Stimulated activated CD8-positive, alpha-beta memory T cell treated with anti-CD3 and anti-CD28 coated beads, Interleukin-15, amount 100 ng/mL, for 1 hour (primary cell): Measurements from ENCODE around the gene CYB5R3.
"Not testable (repeated sequence)": the region's sequence is repeated elsewhere in the genome, so short reads cannot be mapped to it uniquely, and the experiment has no call there.

Source experiments
- DNase-seq: peaks from one replicate; pipeline ENCODE4 v3.0.0-alpha.2; 2020; ENCODE audit warnings: low read depth

Gene CYB5R3

DNA sequence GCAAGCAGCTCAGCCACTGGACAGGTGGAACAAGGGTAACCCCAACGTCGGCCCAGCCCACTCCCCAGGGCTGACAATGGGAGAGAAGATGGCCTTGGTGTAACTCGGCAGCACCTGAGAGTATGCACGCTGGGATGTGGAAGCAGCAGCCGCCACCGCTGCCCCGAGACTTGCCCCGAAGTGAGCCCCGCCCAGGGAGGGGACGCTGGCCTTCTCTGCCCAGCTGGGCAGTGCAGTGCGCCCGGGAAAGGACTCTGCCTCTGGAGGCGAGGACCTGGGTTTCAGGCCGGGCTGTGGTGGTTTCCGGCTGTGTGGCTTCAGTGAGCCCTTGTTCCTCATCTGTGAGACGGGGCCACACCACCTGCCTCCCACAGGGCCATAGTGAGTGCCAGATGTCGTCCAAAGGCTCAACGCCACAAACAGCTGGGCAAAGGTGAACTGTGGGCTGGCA, 25.9 kb downstream of the CYB5R3 start:
- no peak for DNase-seq

DNA sequence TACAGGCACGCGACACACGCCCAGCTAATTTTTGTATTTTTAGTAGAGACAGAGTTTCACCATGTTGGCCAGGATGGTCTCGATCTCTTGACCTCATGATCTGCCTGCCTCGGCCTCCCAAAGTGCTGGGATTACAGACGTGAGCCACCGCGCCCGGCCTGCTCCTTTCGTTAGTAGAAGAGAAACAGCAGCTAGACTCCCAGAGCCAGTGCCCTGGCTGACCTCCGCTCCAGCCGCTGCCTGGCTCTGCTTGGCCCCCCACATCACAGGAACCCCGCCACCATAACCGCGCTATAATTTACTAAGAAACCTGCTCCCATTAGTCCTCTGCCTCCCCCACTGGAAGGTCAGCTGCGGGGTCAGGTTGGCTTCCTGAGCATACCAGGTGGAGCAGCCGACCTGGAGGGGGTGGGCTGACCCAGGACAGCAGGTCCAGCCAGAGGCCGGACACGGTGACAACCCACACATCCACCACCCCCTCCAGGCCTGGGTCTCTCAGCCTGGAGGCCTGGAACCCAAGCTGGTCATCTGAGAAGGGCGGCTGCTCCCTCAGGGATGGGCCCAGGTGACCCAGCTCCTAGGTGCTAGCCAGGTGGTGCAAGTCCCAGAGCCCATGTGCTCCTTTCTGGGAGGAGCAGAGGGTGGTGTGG, 27.0 kb downstream of the CYB5R3 start:
- no peak for DNase-seq

DNA sequence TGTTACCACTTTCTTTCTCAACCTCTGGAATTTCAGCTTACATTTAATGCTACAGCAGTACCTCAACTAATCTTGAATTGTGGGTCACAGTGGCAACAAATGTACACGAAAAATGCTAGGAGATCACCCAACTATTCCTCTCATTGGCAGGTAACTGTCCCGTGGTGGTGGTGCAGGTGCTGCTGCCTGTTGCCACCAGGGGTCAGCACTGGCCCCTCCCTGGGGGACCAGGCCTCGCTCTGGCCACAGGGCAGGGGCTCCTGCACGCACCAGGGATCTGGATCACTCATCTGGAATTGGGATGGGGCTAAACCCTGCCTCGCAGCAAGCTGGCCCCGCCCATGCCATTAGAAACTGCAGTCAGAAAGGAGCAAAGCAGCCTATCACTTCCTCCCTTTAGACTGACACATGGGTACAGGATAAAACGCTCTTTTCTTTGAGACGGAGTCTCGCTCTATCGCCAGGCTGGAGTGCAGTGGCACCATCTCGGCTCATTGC, 27.6 kb downstream of the CYB5R3 start:
- peak; percentile 20 for DNase-seq

DNA sequence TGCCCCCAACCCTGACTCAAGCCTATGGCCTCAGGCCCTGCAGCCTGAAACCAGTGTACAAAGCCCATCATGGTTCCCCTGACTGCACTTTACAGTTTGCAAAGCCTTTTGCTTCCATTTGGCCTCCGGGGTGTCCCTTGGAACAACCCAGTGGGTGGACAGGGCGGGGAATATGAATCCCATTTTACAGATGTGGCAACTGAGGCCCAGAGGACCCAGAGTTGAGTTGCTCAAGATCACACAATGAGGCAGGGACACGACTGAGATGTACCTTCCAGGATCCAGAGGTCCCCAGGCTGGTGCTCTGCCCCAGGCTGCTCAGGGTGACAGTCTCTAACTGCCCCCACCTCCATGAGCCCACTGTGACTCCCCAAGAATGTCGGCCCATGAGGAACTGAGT, 29.1 kb downstream of the CYB5R3 start:
- no peak for DNase-seq

DNA sequence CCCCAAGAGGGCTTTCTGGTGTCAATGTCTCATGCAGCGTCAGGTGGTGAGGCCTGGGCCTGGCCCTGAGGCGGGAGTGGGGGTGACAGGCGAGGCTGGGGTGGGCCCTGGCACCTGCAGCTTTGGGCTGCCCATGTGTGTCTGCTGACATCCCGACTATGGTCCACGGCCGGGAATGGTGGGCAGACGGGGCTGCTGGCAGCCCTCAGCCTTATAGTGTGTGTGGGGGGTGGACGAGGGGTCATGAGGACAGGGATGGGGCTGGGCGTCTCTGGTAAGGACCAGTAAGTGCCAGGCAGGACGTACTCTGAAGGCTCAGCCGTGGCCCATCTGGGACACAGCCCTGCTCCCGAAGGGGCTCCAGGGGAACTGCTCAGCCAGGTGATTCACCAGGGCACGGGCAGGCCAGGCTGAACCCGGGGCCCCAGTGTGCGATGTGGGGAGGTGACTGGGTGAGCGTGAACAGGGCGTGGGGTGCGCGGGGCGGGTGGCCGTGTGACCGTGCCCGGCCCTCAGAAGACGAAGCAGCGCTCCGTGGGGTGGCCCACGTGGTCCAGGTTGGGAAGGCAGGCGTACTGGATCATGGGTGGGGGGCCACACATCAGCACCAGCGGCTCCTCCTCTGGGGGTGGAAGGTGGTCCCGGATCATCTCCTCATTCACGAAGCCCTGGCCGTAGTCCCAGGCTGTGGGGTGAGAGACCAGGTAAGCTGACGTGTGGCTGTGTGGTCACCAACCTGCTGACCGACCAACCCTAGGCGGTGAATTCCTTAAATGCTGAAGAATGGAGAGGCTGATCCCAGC, 29.7 kb downstream of the CYB5R3 start:
- DNase-seq, result no peak

DNA sequence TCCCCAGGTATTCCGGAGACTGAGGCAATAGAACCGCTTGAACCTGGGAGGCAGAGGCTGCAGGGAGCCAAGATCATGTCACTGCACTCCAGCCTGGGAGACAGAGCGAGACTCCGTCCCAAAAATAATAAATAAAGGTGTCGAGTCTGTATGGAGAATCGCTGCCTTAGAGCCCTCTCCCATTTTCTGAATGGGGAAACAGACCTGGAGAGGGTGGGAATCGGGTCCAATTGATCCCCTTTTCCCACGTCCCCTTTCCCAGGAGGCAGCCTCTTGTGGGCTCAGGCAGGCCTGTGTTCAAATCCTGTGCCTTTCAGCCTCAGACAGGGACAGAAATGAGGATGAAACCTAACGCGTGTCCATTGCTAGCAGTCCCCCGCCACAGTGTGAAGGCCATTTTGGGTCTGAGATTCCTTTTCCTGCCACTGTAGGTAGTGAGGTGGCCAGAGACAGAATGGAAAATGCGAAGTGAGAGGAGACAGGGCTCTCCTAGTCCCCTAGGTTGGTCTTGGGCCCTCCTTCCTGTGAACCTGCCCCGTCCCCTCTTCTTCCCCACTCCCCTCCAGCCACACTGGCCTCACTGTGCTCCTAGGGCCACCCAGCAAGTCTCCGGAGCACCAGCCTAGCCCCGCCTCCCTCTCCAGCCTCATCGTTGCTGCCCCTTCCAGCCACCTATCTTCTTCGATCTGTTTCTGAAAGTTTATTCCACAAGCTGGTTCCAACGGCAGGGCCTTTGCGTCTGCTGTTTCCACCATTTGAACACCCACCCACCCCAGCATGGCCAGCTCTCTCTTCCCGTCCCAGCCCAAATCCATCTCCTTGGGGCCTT, 31.8 kb downstream of the CYB5R3 start:
- DNase-seq, result no peak

DNA sequence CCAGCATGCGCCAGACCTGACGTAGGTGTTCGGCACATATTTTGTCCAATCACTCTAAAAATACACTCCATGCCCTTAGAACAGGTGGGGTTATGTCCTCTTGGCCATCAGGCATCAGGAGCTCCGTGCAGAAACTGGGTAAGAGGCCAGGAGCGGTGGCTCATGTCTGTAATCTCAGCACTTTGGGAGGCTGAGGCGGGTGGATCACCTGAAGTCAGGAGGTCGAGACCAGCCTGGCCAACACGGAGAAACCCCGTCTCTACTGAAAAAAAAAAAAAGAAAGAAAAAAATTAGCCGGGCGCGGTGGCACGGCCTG, 33.4 kb downstream of the CYB5R3 start:
- not testable (repeated sequence) for DNase-seq

DNA sequence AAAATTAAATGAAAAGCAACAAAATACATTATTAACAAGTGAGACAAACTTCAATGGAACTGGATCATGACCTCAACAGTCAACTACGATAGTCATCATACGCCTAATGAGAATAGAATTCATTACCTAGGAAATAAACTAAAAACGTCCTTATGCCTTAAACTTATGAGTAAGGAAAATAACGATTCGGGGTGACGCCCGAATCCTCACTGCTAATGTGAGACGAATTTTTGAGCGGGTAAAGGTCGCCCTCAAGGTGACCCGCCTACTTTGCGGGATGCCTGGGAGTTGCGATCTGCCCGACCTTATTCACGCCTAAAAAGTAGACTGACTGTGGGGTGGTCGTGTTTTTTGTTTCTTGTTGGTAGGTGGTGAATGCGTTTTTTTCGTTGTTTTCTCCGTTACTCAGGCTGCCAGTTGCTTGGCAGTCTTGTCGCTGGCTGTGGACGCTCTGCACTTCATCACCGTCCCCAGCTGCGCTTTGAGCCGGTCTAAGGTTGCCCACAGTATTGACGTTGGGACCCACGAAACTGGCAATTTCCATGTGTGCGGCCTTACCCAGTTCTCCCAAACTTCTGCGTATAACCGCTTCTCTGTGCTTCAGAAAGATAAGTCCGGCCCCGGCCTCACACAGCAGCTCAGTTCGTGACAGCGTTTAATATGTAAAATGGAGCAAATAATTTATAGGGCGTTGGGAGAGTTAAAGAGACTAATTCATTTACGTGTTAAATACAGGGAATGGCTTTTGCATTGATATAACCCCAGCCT, 33.9 kb downstream of the CYB5R3 start:
- DNase-seq, result peak; percentile 69

DNA sequence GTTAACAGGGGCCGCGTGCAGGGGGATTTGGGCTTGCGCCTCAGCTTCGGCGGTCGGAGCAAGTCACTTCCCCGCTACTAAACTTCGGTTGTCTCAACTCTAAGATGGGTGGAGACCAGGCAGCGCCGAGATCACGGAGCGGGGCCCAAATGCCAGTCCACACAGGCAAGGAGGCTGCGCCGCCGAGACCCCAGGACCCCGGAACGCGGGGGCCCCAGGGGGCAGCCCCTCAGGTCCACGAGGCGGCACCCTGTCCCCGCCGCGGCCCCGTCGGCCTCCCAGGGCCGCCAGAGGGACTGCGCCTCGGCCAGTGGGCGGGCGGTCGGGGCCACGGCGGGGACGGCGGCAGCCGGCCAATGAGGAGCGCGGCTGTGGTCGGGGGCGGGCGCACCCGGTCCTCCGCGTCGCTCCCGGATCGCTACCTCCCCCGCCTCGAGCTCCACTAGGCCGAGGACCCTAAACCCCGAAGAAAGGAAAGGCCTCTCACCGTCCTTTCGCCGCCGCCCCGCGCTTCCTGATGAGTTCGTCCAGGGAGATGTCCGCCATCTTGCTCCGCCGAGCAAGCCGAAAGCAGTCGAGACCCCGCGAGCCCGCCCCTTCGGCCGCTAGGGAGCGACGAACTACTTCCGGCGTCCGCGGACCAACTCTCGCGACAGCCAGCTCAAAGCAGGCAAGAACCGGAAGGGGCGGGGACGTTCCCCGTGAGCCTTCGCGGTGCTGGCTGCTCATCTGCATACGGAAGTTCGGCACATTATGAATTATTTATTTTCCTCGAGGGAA, 34.7 kb downstream of the CYB5R3 start, which contains the start of gene POLDIP3:
Gene POLDIP3 (minus strand): TSS at position 572 of the 780 bp plus-strand sequence. CDS start 26 bp downstream, at position 546.
- DNase-seq, result peak; percentile 98

DNA sequence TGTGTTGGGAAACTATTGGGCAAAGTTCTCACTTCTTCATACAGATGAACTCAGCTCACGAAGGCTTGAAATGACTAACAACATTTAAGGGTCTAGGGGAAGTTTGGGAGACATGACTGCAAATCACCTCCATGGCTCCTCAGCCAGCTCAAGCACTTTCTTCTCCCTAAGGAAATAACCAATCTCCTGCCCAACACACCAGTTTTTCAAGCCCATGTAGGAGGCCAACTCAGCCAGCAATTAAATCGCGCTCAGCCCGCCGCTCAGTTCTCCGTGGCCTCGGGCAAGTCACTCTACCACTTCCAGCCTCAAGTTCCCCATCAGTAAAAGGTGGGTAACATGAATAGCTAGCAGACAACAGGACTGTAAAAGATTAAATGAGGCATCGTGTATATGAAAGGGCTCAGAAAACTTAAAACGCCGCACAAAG, 35.3 kb downstream of the CYB5R3 start:
- no peak for DNase-seq

DNA sequence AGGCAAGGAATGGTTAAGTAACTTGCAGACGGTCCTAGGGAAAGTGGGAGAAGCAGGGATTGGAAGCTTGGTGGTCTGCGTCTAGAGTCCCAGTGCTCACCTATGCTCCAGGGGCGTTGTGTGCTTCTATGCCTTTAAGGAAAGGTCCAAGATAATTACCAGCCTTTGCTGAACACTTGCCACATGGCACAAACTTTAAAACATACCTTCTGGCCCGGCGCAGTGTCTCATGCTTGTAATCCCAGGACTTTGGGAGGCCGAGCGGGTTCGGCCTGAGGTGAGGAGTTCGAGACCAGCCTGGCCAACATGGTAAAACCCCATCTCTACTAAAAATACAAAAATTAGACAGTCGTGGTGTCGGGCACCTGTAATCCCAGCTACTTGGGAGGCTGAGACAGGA, 36.9 kb downstream of the CYB5R3 start:
- DNase-seq, result no peak

DNA sequence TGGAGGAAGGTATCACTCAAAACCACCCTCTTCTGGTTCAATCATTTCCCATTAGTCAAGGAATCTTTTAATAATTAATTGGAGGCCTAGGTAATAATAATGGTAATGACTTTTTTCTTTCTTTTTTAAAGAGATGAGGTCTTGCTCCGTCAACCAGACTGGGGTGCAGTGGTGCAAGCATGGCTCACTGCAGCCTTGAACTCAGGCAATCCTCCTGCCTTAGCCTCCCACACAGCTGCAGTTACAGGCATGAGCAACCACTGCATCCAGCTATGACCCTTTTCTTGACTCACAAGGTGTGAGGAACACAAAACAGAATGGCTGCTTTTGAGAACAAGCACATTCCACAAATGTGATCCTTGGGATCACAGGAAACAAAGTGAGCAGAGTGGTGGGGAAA, 38.1 kb downstream of the CYB5R3 start:
- DNase-seq, result no peak

DNA sequence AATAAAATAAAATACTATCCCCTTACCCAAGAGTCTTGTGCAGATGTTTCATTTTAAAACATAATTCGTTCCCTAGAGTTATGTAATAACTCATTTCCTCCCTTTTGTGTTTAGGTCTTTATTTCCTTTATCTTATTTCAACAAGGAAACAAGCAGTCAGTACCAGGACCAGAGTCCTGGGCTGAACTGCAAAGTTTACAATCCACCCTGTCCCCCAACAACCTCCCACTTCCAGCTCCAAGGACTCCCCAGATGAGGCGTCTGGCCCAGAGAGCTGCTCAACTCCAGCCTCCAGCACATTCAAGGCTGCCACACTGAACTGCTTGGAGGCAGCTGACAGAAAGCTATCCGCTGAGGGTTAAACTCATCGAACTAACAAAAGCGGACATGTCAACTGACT, 39.0 kb downstream of the CYB5R3 start:
- no peak for DNase-seq

DNA sequence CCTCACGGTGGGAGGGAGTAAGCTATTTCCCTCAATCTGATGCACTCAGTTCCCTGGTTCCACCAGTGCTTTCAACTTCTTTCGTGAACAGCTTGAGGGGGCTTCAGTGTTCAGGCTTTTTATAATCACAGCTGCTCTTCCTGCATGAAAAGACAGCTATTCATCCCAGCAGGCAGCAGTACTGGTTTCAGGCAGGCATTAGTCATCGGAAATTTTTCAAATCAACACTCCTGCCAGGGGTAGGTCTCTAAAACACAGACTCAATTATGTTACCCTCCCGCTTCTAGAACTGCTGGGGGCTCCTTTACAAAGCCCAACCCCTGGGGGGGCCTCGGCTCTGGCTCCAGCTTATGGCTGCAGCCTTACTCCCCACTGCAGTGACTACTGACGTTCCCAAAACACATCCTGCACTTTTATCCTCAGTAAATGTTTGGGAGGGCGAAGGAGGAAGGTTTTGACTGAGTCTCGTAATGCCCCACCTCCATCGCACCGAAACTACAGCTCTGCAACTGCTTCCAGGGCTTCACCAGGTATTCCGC, 40.3 kb downstream of the CYB5R3 start:
- no peak for DNase-seq

DNA sequence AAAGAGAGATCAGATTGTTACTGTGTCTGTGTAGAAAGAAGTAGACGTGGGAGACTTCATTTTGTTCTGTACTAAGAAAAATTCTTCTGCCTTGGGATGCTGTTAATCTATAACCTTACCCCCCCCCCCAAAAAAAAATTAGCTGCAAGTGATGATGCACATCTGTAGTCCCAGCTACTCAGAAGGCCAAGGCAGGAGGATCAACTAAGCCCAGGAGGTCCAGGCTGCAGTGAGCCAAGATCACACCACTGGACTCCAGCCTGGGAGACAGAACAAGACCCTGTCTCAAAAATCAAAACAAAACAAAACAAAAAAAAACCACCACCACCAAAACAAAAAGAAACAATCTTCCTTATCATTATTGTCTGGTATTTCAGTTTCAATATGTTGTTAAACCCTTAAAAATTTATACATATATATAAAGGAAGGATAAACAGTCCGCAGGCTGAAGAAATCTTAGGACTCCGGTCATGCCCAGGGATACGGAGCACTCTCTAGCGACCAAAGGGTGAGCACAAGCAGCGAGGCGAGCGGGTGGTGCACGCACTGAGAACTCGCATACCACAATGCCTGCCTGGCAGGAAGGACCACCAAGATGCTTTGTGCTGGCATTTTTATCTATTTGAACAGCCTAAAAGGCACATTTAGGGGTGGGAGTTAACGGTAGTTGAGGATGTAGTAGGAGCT, 40.9 kb downstream of the CYB5R3 start:
- no peak for DNase-seq

DNA sequence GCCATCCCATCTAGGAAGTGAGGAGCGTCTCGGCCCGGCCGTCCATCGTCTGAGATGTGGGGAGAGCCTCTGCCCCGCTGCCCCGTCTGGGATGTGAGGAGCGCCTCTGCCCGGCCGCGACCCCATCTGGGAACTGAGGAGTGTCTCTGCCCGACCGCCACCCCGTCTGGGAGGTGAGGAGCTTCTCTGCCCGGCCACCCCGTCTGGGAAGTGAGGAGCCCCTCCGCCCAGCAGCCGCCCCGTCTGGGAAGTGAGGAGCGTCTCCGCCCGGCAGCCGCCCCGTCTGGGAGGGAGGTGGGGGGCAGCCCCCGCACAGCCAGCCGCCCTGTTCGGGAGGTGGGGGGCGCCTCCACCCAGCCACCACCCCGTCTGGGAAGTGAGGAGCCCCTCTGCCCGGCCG, 41.6 kb downstream of the CYB5R3 start:
- not testable (repeated sequence) for DNase-seq

DNA sequence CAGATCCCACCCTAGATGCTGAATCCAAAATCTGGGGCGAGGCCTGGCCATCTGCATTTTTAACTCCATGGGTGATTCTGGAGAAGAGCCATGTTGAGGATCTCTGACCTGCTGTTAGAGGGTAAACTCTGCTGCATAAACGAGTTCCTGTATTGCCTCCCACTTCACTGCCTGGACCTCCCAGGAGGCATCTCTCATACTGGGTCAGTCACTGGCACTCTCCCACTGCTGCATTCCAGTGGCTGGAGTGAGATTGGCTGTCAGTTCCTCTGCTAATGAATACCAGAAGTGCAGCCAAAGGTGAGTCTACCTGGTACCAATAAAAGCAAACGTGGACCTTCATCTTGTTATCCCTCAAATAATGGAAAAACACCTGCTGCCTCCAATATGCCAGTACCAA, 44.8 kb downstream of the CYB5R3 start:
- DNase-seq, result no peak

DNA sequence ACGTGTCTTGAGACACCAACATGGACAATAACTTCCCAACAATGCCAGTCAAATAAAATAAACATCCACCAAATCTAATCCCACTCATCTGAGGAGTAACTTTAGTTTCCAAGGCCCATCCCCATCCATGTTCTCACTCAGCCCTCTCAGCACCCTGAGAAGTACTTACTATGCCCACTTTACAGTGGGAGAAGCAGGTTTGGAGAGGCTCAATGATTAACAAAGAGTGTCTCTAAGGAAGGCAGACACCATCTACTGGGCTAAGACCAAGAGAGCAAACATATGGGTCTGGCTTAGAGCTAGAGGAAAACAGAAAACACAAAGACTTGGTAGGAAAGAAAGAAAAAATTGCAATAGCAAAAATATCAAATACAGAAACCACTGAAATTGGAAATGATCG, 45.8 kb downstream of the CYB5R3 start:
- DNase-seq, result no peak

DNA sequence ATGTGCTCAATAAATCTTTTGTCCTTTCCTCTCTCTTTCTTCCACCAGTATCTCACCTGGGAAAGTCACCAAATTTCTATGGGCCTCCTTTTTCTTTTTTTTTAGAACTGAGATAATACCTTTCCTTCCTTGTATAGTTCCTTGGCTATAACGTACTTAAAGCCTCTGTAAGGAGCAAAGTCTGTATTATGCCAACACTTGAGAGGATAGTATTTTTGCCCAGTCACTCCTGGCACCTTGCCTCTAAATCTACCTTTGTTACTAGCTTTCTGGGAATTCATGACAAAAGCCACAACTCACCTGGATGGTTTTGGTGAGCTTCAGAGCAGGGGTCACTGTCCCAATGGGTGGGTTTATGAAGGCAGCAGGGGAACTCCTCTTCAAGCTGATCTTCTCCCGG, 46.7 kb downstream of the CYB5R3 start:
- DNase-seq, result no peak

DNA sequence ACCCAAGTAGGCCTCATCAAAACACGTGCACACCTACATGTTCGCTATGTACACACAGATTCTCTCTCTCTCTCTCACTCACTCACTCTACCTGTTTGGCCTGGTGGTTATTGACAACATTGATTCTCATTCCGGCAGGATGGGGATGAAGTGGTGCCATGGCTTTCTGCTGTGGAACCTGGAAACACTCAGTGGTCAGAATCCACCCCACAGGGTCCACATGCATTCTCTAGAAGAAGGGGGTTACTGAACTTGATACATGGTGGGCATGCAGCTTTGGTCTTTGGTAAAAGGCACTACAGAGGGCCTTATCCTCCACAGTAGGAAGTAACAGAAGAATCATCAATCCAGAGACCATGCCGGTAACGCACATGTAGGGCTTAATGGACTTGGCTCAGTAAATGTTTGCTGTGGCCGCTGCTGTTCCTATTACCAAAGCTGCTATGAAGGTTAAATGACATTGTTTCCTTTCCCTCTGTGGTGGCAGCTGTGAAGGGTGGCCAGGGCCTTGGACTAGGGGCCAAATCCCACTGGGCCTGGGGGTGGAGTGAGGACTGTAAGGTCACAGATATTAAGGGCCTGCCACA, 47.2 kb downstream of the CYB5R3 start:
- no peak for DNase-seq
